HG03108 (cell line): Measurements from ENCODE around the gene ZBTB45.
A peak's percentile ranks its signal among the peaks of the same experiment; 100 is the strongest.
"Not testable (repeated sequence)": the region's sequence is repeated elsewhere in the genome, so short reads cannot be mapped to it uniquely, and the experiment has no call there.

Experiments
- ATAC-seq: cut with Tn5 transposase; IDR thresholded peaks from one replicate; pipeline ENCODE4 v1.9.1; 2021; ENCODE audit warnings: moderate library complexity; ENCODE audit not compliant: unreplicated experiment

Gene ZBTB45

DNA sequence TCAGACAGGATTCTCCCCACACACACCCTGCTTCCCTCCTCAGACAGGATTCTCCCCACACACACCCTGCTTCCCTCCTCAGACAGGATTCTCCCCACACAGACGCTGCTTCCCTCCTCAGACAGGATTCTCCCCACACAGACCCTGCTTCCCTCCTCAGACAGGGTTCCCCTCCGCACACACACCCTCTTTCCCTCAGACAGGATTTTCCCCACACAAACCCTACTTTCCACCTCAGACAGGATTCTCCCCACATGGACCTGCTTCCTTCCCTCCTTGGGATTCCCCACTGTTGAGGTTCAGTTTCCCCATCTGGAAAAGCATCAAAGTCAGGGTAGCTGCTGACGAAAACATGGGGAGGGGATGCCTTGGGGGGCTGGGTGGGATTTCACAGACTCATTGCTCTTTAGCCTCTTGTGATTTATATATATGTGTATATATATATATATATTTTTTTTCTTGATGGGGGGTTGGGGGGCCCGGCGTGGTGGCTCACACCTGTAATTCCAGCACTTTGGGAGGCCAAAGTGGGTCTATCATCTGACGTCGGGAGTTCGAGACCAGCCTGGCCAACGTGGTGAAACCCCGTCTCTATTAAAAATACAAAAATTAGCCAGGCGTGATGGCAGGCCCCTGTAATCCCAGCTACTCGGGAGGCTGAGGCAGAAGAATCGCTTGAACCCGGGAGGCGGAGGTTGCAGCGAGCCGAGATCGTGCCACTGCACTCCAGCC is 23.2 kb upstream of the ZBTB45 start:
- not testable (repeated sequence) for ATAC-seq

DNA sequence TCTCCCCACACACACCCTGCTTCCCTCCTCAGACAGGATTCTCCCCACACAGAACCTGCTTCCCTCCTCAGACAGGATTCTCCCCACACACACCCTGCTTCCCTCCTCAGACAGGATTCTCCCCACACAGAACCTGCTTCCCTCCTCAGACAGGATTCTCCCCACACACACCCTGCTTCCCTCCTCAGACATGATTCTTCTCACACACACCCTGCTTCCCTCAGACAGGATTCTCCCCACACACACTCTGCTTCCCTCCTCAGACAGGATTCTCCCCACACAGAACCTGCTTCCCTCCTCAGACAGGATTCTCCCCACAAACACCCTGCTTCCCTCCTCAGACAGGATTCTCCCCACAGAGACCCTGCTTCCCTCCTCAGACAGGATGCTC is 19.6 kb upstream of the ZBTB45 start:
- ATAC-seq, result not testable (repeated sequence)

- ATAC-seq, result no peak
These were observed 18.9 kb upstream of the ZBTB45 start for GRCh38 chr19:58538257-58539168.

- no peak for ATAC-seq
These were observed 17.5 kb upstream of the ZBTB45 start for GRCh38 chr19:58536852-58537798.

- no peak for ATAC-seq
These were observed 16.2 kb upstream of the ZBTB45 start for GRCh38 chr19:58535857-58536256.

DNA sequence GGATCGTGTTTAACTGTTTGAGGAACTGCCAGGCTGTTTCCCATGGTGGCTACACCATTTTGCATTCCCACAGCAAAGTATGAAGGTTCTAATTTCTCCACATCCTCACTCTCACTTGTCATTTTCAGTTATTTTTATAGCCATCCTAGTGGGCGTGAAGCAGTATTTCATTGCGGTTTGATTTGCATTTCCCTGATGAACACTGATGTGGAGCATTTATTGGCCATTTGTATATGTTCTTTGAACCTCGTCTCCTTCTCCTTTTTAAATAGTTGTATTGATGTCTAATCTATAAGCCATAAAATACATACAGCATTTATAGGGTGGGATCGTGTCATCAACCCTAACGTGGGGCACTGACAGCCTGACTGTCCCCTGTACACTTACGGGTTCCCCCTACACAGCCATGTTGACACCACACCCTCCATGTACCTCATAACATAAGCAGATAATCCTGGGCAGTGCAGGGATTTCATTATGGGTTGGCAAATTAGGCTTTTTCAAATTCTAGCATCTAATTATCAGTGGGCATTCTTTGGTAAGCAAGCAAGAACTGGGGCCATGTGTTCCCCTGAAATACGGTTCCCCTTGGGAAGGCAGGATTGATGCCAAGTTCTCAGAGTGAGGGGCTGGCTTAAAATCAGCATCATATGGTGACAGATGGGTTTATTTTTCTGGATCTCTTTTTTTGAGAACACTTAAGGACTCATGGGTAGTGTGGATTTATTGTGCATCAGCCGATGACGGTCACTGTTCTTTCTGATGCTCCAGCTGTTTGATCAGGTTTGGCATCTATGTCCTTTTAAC is 11.6 kb upstream of the ZBTB45 start:
- no peak for ATAC-seq

GRCh38 chr19:58529405-58529804 is 9.8 kb upstream of the ZBTB45 start:
- ATAC-seq, result no peak

DNA sequence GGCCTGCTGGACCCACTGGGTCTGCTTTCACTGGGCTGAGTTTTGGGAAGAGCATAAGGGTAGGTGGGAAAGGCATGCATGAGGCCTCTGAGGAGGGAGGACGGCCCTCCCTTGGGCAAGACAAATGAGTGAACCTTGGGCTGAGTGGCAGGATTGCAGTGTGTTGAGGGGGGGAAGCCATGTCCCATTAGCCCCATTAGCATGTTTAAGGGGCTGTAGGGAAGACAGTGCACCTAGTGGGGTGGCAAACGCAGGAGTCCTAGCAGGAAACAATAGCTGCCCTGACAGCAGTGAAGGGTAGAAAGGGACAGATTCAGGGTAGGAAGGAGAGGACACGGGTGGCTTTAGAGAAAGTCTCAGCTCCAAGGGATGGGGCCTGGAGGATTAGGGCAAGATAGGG is 3.1 kb upstream of the ZBTB45 start:
- ATAC-seq, result no peak

GRCh38 chr19:58521651-58522050 is 2.0 kb upstream of the ZBTB45 start:
- ATAC-seq, result no peak

GRCh38 chr19:58520257-58520599 is 618 bp upstream of the ZBTB45 start:
- no peak for ATAC-seq

GRCh38 chr19:58519087-58519354 is 589 bp downstream of the ZBTB45 start:
- peak; percentile 5 for ATAC-seq

DNA sequence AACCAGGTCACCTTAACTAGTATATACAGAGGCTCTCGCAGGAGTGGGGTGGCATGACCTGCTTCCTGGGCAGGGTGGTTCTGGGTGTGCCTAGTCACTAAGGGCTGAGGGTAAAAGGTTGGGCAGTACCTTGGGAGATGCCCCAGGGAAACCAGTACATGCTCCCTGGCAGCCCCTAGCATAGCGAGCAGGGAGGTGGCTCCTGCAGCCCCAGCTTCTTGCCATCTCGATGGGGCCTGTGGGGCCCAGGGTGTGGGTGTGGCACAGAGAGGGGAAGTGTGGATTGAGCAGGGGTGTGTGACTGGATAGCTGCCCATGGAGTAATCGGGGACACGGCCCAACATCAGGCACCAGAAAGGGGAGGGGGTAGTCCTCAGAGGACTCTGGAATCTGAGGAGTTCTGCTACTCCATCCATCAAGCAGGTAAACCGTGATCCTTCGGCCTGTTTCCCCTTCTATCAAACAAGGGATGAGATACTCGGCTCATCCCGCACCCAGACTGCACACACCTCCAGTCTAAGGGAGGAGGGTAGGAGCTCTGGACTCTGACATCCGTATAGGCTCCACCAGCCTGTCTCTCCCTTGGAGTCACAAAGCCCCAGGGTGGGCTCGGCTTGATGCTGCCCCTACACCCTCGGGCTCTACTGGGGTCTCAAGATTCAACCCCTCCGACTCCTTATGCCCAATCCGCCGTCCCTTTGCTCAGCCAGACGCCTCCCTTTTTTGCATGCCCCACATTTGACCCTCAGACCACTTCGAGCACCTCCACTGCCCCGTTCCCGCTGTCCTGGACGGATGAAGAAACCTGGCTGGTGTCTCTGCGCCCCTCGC is 1.1 kb downstream of the ZBTB45 start:
- no peak for ATAC-seq

GRCh38 chr19:58516964-58517833 is 2.4 kb downstream of the ZBTB45 start:
- no peak for ATAC-seq

DNA sequence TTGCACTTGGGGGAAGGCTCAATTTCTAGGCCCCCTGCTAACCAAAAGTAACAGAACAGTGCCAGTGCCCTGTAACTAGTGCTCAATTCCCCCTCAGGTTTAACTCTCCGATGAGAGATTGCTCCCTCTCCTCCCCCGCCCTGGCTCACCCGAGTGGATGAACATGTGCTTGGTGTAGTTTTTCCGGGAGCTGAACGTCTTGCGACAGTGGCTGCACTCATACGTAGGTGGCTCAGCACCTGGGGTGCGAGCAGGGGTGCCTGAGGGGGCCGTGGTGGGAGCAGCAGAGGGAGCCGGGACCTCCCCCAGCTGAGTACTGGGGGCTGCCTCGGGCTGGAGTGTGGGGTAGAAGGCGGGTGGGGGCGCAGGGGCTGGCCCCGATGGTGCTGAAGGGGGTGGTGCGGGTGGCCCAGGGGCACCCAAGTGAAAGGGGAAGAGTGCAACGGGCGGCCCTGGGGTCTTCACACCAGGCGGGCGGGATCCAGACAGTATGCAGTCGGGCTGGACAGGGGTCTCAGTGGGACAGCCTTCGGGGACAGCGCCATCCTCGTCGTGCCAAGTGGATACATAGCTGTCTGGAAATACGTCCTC is 3.3 kb downstream of the ZBTB45 start:
- no peak for ATAC-seq

DNA sequence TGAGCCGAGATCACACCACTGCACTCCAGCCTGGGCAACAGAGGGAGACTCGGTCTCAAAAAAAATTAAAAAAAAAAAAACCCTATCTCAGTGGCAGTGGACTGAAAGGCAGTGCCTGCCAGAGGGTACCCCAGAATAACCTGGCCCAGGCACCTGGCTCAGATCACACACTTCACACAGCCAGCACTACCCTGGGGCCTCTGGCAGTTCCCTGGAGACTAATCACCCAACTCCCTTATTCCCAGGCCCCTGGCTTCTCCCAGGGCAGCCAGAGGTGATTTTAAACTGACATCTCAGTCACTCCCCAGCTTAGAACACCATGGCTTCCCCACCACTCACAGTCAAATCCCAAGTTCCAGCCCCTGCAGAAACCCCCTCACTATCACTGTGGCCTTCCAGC is 4.4 kb downstream of the ZBTB45 start:
- ATAC-seq, result no peak

GRCh38 chr19:58514564-58515022 is 5.0 kb downstream of the ZBTB45 start:
- no peak for ATAC-seq

DNA sequence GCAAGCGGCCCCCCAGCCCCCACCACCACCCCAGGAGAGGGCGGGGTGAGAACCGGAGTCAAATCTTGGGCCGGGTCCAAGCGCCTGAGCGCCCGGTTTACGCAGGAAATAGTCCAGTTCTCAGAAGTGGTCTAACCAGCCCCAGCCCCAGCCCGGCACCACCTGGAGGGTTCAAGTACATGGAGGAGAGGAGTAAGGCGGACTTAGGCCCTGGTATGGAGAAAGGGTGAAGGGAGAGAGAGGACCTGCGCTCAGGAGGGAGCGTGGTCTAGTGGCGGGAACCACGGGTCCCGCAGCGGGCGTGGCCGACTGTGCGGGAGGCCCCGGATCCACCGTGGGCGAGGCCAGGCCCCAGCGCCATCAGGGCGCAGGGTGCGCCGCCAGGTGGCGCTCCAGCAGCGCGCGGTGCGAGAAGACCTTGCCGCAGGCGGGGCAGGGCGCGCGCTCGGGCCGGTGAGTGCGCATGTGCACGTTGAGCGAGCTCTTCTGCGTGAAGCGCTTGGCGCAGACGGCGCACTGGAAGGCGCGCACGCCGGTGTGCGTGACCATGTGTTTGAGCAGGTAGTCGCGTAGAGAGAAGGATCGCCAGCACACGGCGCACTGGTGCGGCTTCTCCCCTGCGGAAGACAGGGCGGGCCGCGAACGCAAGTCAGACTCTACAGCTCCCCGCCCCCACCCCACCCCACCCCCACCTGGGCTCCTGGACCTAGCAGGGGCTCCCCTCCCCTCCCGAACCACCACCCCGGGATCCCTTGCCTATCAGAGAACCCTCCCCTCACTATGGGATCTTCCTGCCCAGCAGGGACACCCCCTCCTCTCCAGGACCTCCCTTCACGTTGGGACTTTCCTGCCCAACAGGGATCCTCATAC is 5.7 kb downstream of the ZBTB45 start:
- ATAC-seq, result peak; percentile 72
